Measurements from ENCODE around the gene ANO2. TPM values are rescaled to one million over a fixed set of nuclear protein-coding genes. Genes with fewer than 3 reads are reported as not detected.

The ANO2 gene
- total and polyA plus RNA-seq, 2 donors (not counting 3 experiments of a cell fraction or from before 2014, with no cell fraction given), result 15.4 to 65.0 TPM

- TF ChIP-seq FOS (IDR thresholded peaks at IDR 0.05; ENCODE audit: borderline replicate concordance, insufficient read depth, low read length), result no peak
- TF ChIP-seq MYC (IDR thresholded peaks at IDR 0.05; ENCODE audit: low read depth, low read length), result no peak
- no peak for TF ChIP-seq GATA2 (IDR thresholded peaks at IDR 0.05; ENCODE audit: insufficient read depth, insufficient read length, low read depth, low read length)
- no peak for TF ChIP-seq EZH2 (IDR thresholded peaks at IDR 0.05; ENCODE audit: borderline replicate concordance, low read depth, low read length, severe bottlenecking)
- no peak for TF ChIP-seq POLR2AphosphoS5 (IDR thresholded peaks at IDR 0.05; ENCODE audit: insufficient read depth, low read depth, low read length)
- TF ChIP-seq, protein P1, sequence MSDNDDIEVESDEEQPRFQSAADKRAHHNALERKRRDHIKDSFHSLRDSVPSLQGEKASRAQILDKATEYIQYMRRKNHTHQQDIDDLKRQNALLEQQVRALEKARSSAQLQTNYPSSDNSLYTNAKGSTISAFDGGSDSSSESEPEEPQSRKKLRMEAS (IDR thresholded peaks at IDR 0.05; ENCODE audit: insufficient read depth, insufficient read length), result no peak
- no peak for TF ChIP-seq CTCF (IDR thresholded peaks at IDR 0.05; ENCODE audit: extremely low read depth in 1 of 2, insufficient read depth in 1 of 2, low read depth in 1 of 2, low read length in 2 of 2)
- no peak for TF ChIP-seq POLR2A (IDR thresholded peaks at IDR 0.05; ENCODE audit: low read depth, low read length)
- no peak for TF ChIP-seq JUN (IDR thresholded peaks at IDR 0.05; ENCODE audit: borderline replicate concordance, insufficient read depth, insufficient read length, low read depth)
- H4K20me1 ChIP-seq (replicated peaks; ENCODE audit: control insufficient read depth, extremely low read depth, insufficient read depth, low read length), result no peaks in the 10 kb centered on the region
- CTCF ChIA-PET, result interaction anchor here (0.9 kb wide), 1 partner anchor 8 kb away, joined by 5 read pairs; no protein-coding TSS in a partner anchor
- no peaks in the 10 kb centered on the region for H3K9me3 ChIP-seq (replicated peaks; ENCODE audit: control insufficient read depth, insufficient read depth, low read length)
- H3K79me2 ChIP-seq (ENCODE audit: control insufficient read depth, insufficient read depth, low read length), result no peaks in the 10 kb centered on the region
- DNase-seq (ENCODE audit: low read depth, low spot score), result no peak
- no peak for FAIRE-seq
- no peak overlapping the region for H3K4me3 ChIP-seq (replicated peaks in 1 of 3; ENCODE audit: insufficient read depth in 1 of 3, low read depth in 1 of 3, low read length in 3 of 3)
- no peaks in the 10 kb centered on the region for H3K27me3 ChIP-seq (ENCODE audit: control insufficient read depth in 2 of 2, insufficient read depth in 2 of 2, low read length in 2 of 2)
- no peak overlapping the region for H3K27ac ChIP-seq (ENCODE audit: insufficient read depth, low read depth, low read length)
- H2AFZ ChIP-seq (ENCODE audit: low read depth, low read length), result no peak overlapping the region
- H3K9ac ChIP-seq (replicated peaks; ENCODE audit: extremely low read depth, insufficient read depth, low read length), result no peak overlapping the region
- no TSS peak for BruUV-seq (replicated peaks)
- no peak overlapping the region for H3K4me2 ChIP-seq (ENCODE audit: insufficient read depth, low read length)
- dilution Hi-C loops (cut with MboI; ENCODE audit: extremely low pct_ligation_motif_present, low sequenced_read_pairs), result no loop called here
- POLR2A ChIA-PET, result no interaction called here
- no peaks in the 10 kb centered on the region for H3K9me1 ChIP-seq (replicated peaks; ENCODE audit: control insufficient read depth, extremely low read depth, insufficient read depth, low read length)
- intact Hi-C loops (cut with micrococcal nuclease), result no loop called here
- no peaks in the 10 kb centered on the region for H3K4me1 ChIP-seq (ENCODE audit: control insufficient read depth, extremely low read depth, insufficient read depth, low read length)
- no peaks in the 10 kb centered on the region for H3K36me3 ChIP-seq (ENCODE audit: control insufficient read depth in 2 of 2, extremely low read depth in 1 of 2, insufficient read depth in 2 of 2, low read length in 2 of 2)
These were observed 425.0 kb downstream of the ANO2 start for GRCh38 chr12:5520037-5520436.
